Right lobe of liver (tissue), 4 donors: Measurements from ENCODE around the gene MAGOH.

Experiments used
- POLR2A ChIP-seq: fragments of 450-650 bp; IDR thresholded peaks from one replicate; pipeline ENCODE4 v1.6.1; 2017; ENCODE audit warnings: antibody characterized with exemption, mild to moderate bottlenecking
- TF ChIP-seq, protein P1 (sequence below), 4 donors: fragments of 200-600 bp in 3 of 4; fragments of 450-650 bp in 1 of 4; IDR thresholded peaks; one replicate each; pipeline versions ENCODE4 v1.5.1 to v1.8.0; 2016 to 2022; ENCODE audit warnings: antibody characterized with exemption in 4 of 4, mild to moderate bottlenecking in 2 of 4
- donor health status: DM: no; HTN: no; CAD: no.
- donor health status: DM: no; HTN: no; CAD: no.
- donor health status: DM: no; HTN: yes; CAD: no.

DNA sequence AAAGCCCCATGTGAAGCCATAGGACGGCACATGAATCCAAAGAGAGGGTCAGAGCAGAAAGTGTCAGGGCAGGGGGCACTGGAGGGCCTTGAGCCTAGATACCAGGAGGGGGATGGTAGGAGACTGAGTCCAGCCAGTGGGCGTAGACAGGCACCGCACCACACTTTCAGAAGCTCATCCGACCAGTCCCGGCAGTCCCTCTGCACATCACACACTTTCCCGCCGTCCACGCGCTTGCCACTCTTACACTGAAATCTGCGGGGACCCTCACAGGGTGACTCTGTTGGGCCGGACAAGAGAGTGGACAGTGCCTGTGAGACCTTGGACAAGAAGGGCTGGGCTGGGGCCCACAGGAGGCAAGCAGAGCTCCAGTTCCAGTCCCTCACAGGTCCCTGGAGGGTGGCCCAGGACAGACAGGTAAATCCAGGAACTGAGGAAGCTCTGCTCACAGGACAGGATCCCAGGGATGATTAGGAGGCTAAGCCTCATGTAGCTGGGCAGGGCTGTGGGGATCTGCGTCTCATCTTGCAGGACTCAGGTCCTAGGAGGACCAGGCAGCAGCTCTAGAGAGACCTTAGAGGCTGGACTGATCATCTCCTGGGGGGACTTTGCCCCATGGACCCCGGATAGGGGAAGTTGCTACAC is 36.3 kb upstream of the MAGOH start:
- TF ChIP-seq, protein P1, sequence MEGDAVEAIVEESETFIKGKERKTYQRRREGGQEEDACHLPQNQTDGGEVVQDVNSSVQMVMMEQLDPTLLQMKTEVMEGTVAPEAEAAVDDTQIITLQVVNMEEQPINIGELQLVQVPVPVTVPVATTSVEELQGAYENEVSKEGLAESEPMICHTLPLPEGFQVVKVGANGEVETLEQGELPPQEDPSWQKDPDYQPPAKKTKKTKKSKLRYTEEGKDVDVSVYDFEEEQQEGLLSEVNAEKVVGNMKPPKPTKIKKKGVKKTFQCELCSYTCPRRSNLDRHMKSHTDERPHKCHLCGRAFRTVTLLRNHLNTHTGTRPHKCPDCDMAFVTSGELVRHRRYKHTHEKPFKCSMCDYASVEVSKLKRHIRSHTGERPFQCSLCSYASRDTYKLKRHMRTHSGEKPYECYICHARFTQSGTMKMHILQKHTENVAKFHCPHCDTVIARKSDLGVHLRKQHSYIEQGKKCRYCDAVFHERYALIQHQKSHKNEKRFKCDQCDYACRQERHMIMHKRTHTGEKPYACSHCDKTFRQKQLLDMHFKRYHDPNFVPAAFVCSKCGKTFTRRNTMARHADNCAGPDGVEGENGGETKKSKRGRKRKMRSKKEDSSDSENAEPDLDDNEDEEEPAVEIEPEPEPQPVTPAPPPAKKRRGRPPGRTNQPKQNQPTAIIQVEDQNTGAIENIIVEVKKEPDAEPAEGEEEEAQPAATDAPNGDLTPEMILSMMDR (IDR thresholded peaks at IDR 0.05) = no peak
- no peak for TF ChIP-seq POLR2A
